Stomach (tissue), 4 donors: ENCODE results near the gene PDE3B.

Experiments used
- EP300 ChIP-seq: sonication (generic); formaldehyde crosslinking; IDR thresholded peaks from one replicate; pipeline ENCODE4 v1.6.1; 2017; ENCODE audit warnings: antibody characterized with exemption
- POLR2AphosphoS5 ChIP-seq, 3 donors: sonication (generic); formaldehyde crosslinking; IDR thresholded peaks; one replicate each; pipeline ENCODE4 v1.6.1; 2016; ENCODE audit warnings: antibody characterized with exemption in 3 of 3
- TF ChIP-seq, protein P1 (sequence below), 7 experiments: fragments of 450-650 bp in 4 of 7; fragments of 200-600 bp in 3 of 7; sonication (generic) in 3 of 7; IDR thresholded peaks; one replicate each; pipeline ENCODE4 v1.5.1; 2016 to 2019; ENCODE audit warnings: antibody characterized with exemption in 7 of 7, control low read depth in 2 of 7, mild to moderate bottlenecking in 1 of 7

DNA sequence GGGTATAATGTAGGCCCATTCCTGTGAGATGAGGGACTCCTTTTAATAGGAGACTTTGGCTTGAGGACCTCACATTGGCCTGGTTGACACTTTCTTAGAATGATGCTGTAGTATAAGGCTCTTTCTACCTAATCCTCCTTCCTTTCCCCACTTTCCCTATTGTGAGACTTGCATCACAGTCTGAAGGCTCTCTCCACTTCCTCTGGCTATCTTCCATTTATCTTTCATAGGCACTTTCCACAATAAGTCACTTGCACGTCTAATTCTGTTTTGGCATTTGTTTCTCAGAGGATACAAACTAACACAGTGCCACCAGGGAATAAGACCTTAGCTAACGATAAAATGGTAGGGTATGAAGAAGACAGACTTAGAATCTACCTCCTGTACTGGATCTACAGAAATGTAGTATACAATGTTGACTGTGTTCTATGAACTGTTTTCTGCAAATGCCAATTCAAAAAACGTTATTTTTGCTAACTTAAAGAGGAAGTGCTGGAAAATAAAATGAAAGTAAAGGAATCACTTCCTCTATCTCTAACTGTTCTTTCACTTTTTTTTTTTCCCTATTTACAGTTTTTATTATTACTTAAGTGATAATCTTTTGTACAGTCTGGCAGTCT, 17.9 kb upstream of the PDE3B start:
- TF ChIP-seq POLR2AphosphoS5 (IDR thresholded peaks at IDR 0.05) = no peak
- no peak for TF ChIP-seq EP300
- TF ChIP-seq, protein P1, sequence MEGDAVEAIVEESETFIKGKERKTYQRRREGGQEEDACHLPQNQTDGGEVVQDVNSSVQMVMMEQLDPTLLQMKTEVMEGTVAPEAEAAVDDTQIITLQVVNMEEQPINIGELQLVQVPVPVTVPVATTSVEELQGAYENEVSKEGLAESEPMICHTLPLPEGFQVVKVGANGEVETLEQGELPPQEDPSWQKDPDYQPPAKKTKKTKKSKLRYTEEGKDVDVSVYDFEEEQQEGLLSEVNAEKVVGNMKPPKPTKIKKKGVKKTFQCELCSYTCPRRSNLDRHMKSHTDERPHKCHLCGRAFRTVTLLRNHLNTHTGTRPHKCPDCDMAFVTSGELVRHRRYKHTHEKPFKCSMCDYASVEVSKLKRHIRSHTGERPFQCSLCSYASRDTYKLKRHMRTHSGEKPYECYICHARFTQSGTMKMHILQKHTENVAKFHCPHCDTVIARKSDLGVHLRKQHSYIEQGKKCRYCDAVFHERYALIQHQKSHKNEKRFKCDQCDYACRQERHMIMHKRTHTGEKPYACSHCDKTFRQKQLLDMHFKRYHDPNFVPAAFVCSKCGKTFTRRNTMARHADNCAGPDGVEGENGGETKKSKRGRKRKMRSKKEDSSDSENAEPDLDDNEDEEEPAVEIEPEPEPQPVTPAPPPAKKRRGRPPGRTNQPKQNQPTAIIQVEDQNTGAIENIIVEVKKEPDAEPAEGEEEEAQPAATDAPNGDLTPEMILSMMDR (IDR thresholded peaks at IDR 0.05) = no peak
